Right cardiac atrium (tissue), 5 donors: Measurements from ENCODE around the gene BNC2. TPM values are rescaled to one million over a fixed set of nuclear protein-coding genes. Genes with fewer than 3 reads are reported as not detected.
A peak's percentile ranks its signal among the peaks of the same experiment; 100 is the strongest.

Experiments
- ATAC-seq, 2 donors: fragments of 200-7000 bp; cut with Tn5 transposase; one replicate each; pipeline versions ENCODE4 v1.8.0 to v1.9.1; 2020; ENCODE audit warnings: moderate library complexity in 2 of 2, mild to moderate bottlenecking in 1 of 2
- DNase-seq, 3 donors: peaks; one replicate each; pipeline ENCODE4 v3.0.0-alpha.2; 2020
- H3K27ac ChIP-seq: one replicate; pipeline ENCODE4 v1.5.1; 2013; ENCODE audit warnings: mild to moderate bottlenecking, low read length, control low read depth, moderate library complexity
- H3K27me3 ChIP-seq: one replicate; pipeline ENCODE4 v1.6.1; 2013; ENCODE audit not compliant: control insufficient read depth, insufficient read depth
- H3K4me1 ChIP-seq: one replicate; pipeline ENCODE4 v1.6.1; 2013; ENCODE audit warnings: low read length; ENCODE audit not compliant: control insufficient read depth, insufficient read depth
- H3K4me3 ChIP-seq: one replicate; pipeline ENCODE4 v1.5.1; 2013; ENCODE audit warnings: low read length, control low read depth
- H3K9me3 ChIP-seq: one replicate; pipeline ENCODE4 v1.6.1; 2013; ENCODE audit warnings: low read length; ENCODE audit not compliant: control insufficient read depth
- WGBS: extraction: QIAGEN DNeasy Blood & Tissue Kit; methylation state at CpG from one replicate; pipeline ENCODE4 v1.1.7; 2013; 5-methylcytosine and 5-hydroxymethylcytosine counted together
- intact Hi-C, 4 donors: fragments of 100-400 bp; cut with DNase I; formaldehyde crosslinking; loops; one replicate each; pipeline versions ENCODE4 v1.11.0 to v1.14.0; 2022 to 2023
- polyA plus RNA-seq: library from polyadenylated mRNA; stranded (reverse); fragments of 200-250 nt; gene quantifications from one replicate; pipeline ENCODE4 v1.2.3, GENCODE V29; 2013
- total RNA-seq, 4 donors: library from RNA; stranded (reverse); fragmentation: NEBNext Ultra II Directional; extraction: Animal tissue kit (Norgen Biotek cat#: 25700); gene quantifications; one replicate each; pipeline ENCODE4 v1.2.1, GENCODE V29; 2021
- donor health status: healthy with polysubstance abuse.
- donor health status: DM: no; HTN: yes; CAD: no.
- donor health status: DM: no; HTN: no; CAD: no.
- donor health status: DM: no; HTN: yes; CAD: no; lungs with severe emphysema.
- donor health status: DM: yes; HTN: yes; CAD: no.

BNC2 gene
- total and polyA plus RNA-seq, 5 donors, result 4.7 to 123 (median 67.8) TPM

DNA sequence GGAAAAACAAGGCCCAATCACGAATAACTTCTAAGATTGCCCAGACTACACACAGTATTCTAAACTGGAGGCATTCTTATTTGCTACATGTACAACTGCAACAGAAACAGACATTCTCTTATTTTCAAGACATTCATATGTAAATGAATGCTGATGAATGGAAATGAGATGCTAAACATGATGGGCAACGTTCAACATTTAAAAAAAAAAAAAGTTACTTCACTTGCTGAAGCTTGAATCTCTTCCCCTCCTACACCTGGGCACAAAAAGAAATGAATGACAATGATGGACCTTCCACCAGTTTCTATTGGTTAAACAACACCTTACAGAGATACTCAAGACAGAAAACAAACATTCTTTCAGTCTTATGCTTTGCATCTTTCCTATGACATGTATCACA is 160.5 kb downstream of the BNC2 start:
- DNase-seq (no peak), ATAC-seq (no peak)
- Histone ChIP-seq H3K4me3 (no peak overlapping the region), H3K4me1 (no peaks in the 10 kb centered on the region), H3K9me3 (no peaks in the 10 kb centered on the region), H3K27me3 (no peaks in the 10 kb centered on the region), H3K27ac (no peak overlapping the region)
- intact Hi-C loops, result no loop called here
- WGBS, result 86% methylated on average over 2 of the region's 2 CpGs

DNA sequence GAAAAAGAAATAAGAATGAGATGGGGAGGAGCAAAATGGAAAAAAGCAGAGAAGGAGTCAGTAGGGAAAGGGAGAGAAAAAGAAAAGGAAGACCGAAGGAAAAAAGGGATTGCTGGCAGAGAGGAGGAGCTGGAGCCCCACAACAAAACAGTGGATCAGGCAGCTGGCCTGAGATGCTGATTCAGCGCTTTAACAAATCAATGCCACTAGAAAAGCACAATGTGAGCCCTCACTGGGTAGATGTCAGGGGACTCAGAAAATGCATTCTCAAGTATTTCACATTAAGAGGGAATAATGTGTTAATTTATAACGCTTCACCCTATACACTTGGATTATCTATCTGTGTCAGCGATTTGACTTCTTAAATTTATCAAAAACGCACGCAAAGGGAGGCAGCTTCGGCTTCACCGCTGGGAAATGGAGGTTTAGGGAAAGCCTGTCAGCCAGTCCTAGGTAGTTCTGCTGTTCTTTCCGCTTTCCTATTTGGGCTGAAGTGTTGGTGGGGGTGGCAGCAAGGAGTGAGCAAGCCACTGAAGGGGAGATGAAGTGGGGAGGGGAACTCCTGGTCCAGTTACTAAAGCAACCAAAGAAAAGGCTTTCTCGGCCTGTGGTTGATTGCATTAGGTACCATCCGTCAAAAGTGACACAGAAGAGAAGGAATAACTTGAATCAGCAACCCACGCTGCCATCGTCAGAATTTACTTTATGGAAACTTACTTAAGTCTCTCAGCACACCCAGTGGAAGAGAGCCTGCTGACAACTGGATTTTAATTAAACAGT is 161.6 kb downstream of the BNC2 start:
- 74% methylated on average over 13 of the region's 13 CpGs for WGBS
- no peaks in the 10 kb centered on the region for H3K9me3 ChIP-seq

DNA sequence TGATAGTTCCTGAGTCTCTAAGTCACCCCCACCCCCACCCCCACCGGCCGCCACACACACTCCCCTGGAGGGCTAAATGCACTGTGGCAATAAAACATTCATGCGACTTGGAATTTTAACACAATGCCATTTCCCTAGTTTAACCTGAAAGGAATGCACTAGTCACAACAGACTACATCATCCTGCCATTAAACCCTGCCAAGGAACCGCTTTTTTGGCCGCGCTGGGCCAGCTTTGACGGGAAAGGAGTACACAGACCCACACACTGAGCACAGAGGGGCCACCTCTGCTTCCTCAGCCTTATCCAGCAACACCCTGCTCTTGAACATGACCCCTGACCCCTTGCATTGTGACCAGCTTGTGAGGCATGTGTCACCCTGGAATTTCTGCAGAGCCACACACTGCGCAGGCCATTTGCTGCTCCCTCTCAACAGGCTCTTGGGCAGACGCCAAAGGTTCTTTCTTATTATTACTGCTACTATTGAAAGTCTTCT is 165.3 kb downstream of the BNC2 start:
- peak; percentile 92 to 95 (median 94) for DNase-seq
- Histone ChIP-seq H3K4me1 (no peaks in the 10 kb centered on the region), H3K9me3 (no peaks in the 10 kb centered on the region), H3K4me3 (peak overlapping the region; percentile 43), H3K27me3 (no peaks in the 10 kb centered on the region), H3K27ac (peak overlapping the region; percentile 13)
- 18% methylated on average over 9 of the region's 9 CpGs for WGBS
- peak; percentile 97 to 99 for ATAC-seq
- intact Hi-C loops, result no loop called here

More for the DNA sequence above, 161.6 kb downstream of the BNC2 start:
- Histone ChIP-seq H3K27ac (no peak overlapping the region), H3K4me3 (no peak overlapping the region), H3K27me3 (no peaks in the 10 kb centered on the region), H3K4me1 (no peaks in the 10 kb centered on the region)
- ATAC-seq (no peak), DNase-seq (no peak)
- intact Hi-C loops, result no loop called here

DNA sequence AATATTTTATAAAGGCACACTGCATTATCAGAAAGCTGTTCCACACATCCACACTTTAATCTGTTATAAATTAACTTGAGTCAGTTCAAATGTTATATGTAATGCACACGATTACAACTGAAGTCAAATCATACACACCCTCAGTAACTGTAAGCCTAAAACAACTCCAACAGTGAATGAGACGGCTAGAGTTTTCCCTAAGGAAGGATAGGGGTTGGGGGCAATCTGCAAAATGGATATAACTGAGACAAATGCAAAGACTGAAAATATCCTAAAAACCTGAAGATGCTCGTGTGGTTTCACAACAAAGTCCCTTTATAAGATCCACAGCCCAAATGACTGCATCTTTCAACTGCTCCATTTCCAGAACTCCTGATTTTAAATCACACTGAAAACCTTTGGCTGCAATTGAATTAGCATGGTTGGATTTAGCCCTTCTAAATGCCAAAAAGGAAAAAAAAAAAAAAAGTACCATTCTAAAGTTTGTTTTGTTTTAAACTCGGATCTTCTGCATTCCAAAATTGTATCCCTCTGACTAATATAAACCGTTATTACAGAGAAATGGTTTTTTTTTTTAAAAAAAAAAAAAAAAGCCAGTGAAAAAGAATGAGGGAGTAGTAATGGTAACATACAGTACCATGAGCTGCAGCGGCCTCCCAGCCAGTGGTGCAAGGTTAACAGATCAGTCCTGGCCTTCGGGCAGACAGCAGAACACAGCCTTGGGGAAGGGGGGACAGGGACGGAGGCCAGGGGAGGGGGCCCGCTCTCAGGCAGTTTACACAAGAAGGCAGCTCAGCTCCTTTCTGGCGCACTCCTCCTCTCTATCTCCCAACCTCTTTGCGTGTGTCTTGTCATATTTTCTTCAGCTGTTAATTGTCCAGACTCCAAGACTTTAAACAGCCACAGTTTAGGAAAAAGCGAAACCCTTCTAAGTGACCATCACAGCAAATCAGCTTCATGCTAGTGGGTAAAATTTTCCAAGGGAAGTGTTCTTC is 166.1 kb downstream of the BNC2 start:
- DNase-seq, result peak; percentile 64 to 85 (median 77)
- intact Hi-C loops, result no loop called here

DNA sequence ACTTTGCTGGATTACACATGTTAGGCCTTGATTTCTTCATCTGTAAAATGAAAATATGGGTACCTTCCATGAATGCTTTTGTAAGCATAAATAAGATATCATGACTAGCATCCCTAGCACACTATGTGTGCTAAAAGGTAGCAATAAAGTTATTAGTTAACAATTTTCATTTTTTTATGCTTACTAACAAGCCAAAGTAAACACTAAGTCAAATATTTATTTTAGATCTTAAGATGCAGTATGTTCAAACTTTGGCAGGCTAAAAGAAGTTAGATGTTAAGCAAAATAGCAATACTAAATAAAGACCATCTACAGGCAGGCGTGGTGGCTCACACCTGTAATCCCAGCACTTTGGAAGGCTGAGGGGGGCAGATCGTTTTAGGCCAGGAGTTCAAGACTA is 169.1 kb downstream of the BNC2 start:
- WGBS, result 46% methylated on average over 2 of the region's 2 CpGs
- no peaks in the 10 kb centered on the region for H3K4me1 ChIP-seq

More for the DNA sequence above, 166.1 kb downstream of the BNC2 start:
- Histone ChIP-seq H3K4me3 (peak overlapping the region; percentile 43), H3K27ac (peak overlapping the region; percentile 98), H3K9me3 (no peaks in the 10 kb centered on the region), H3K27me3 (no peaks in the 10 kb centered on the region), H3K4me1 (no peaks in the 10 kb centered on the region)
- ATAC-seq, result peak; percentile 78 to 80
- 39% methylated on average over 12 of the region's 12 CpGs for WGBS

DNA sequence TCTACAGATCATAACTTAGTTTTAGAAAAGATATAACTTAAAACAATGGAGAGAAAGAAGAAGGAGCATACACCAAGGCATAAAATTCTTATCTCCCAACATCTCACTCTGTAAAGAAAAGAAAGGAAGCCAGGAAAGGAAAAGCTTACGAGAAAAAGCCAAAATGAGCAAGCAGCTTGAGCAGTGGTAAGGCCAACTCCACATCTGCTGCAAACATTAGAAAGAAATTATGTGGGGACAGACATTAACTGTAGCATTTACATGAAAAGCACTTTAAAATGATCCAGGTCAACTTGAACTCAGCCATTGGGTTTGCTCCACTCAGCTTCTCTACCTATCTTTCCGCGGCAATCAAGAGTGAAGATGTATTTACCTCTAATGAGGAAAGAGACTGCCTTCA is 176.9 kb downstream of the BNC2 start:
- intact Hi-C loops, result no loop called here
- Histone ChIP-seq H3K4me3 (no peak overlapping the region), H3K27ac (no peak overlapping the region), H3K4me1 (no peaks in the 10 kb centered on the region), H3K27me3 (no peaks in the 10 kb centered on the region), H3K9me3 (no peaks in the 10 kb centered on the region)
- ATAC-seq, result no peak
- no peak for DNase-seq
- 69% methylated on average over 3 of the region's 3 CpGs for WGBS

More for the DNA sequence above, 169.1 kb downstream of the BNC2 start:
- intact Hi-C loops, result no loop called here
- H3K4me3 ChIP-seq, result no peak overlapping the region
- no peaks in the 10 kb centered on the region for H3K9me3 ChIP-seq
- ATAC-seq (no peak), DNase-seq (no peak)
- H3K27me3 ChIP-seq, result no peaks in the 10 kb centered on the region
- no peak overlapping the region for H3K27ac ChIP-seq

DNA sequence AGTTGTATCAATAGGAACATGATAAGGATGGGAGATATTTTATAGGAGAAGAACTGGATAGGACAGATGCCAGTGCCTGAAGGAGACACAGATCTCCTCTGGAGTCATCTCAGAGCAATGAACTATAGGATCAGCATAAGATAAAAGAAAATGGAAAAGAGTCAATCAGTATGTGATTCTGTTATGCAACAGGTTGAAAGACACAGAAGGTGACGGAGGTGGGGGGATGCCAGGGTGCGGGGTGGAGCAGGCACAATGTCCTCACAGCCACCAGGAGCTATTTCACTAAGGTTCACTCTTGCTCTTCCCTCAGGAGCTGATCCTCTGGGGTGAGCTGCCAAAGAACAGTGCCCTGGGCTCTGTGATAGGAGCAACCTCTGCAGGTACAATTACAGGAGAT is 179.8 kb downstream of the BNC2 start:
- DNase-seq (no peak), ATAC-seq (no peak)
- H3K9me3 ChIP-seq, result no peaks in the 10 kb centered on the region
- no peak overlapping the region for H3K27ac ChIP-seq
- no peak overlapping the region for H3K4me3 ChIP-seq
- H3K4me1 ChIP-seq, result no peaks in the 10 kb centered on the region
- H3K27me3 ChIP-seq, result no peaks in the 10 kb centered on the region
- intact Hi-C loops, result no loop called here
- WGBS, result 95% methylated on average over 2 of the region's 2 CpGs

DNA sequence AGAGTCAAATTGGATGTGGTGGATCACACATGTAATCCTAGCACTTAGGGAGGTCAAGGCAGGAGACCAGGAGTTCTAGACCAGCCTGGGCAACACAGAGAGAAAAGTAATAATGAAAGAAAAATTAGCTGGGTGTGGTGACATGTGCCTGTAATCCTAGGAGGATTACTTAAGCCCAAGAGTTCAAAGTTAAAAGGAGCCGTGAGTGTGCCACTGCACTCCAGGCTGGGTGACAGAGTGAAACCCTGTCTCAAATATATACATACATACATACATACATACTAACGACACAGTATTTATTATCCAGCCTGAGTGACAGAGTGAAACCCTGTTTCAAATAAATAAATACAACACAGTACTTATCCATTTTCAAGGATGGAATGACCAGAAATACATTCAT is 180.3 kb downstream of the BNC2 start:
- H3K4me3 ChIP-seq, result no peak overlapping the region
- intact Hi-C loops, result no loop called here
- no peaks in the 10 kb centered on the region for H3K4me1 ChIP-seq
- WGBS, result 84% methylated on average over 2 of the region's 2 CpGs
- DNase-seq (no peak), ATAC-seq (peak in 1 of 2 donors; percentile 21)
- no peak overlapping the region for H3K27ac ChIP-seq
- no peaks in the 10 kb centered on the region for H3K9me3 ChIP-seq
- no peaks in the 10 kb centered on the region for H3K27me3 ChIP-seq

DNA sequence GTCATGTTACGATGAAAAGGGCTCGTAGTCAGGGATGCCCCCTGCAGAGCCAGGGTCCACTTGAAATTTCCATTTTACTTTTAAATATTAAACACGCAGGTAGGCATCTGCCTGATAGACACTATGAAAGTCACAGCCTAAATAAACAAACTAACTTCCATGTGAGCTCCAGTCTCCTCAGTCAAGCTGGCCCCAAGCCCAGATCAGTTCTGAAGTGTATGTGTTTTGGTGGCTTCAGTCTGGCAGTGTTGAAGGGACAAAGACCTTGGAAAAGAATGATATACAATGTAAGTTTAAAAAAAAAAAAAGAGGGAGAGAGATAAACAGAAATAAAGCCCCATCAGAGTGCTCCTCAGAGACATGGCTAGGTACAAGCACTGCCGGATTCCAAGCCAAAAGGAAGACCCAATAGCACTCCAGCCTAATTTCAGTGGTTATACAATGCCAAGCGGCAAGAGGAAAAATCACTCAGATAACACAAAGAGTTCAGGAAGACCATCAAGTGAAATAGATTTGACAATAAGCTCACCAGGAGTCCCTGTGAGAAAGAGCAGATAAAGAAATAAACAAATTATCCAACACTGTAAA is 181.0 kb downstream of the BNC2 start:
- WGBS, result 41% methylated on average over 5 of the region's 5 CpGs
- H3K27me3 ChIP-seq, result no peaks in the 10 kb centered on the region
- DNase-seq, result peak; percentile 53 to 85 (median 59)
- H3K9me3 ChIP-seq, result no peaks in the 10 kb centered on the region
- H3K4me3 ChIP-seq, result no peak overlapping the region
- ATAC-seq, result peak; percentile 68 to 72
- intact Hi-C loops, result no loop called here
- H3K4me1 ChIP-seq, result no peaks in the 10 kb centered on the region
- no peak overlapping the region for H3K27ac ChIP-seq

DNA sequence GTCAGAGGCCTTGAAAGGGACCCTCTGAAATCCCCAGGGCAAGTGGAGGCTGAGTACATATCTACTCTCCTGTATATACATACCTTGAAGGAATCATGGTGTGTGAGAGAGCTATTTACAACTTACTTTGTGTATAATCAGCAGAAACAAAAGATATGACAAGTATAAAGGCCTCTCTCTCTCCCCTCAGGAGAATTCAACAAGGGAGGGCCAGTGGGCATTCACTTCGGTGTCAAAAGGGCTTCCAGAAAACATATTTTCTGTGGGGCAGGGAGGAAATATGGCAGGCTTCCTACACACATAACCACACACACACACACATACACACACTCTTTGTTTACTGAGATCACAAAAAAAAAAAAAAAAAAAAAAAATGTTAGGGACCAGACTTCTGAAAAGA is 181.7 kb downstream of the BNC2 start:
- Histone ChIP-seq H3K4me1 (no peaks in the 10 kb centered on the region), H3K9me3 (no peaks in the 10 kb centered on the region), H3K27me3 (no peaks in the 10 kb centered on the region), H3K27ac (no peak overlapping the region), H3K4me3 (no peak overlapping the region)
- ATAC-seq (no peak), DNase-seq (no peak)
- 31% methylated on average over 1 of the region's 1 CpG for WGBS
- intact Hi-C loops, result no loop called here
